Large intestine (tissue), 3 donors: ENCODE results near the gene SHROOM4. TPM values are rescaled to one million over a fixed set of nuclear protein-coding genes. Genes with fewer than 3 reads are reported as not detected.

Source experiments
- DNase-seq, 2 donors: peaks; one replicate each; pipeline versions ENCODE4 v3.0.0 to v3.0.0-alpha.2; 2013
- H3K27ac ChIP-seq: one replicate; pipeline ENCODE4 v1.5.1; 2013; ENCODE audit warnings: low read length
- H3K27me3 ChIP-seq: 2 replicates; pipeline ENCODE4 v1.6.1; 2013; ENCODE audit warnings: low read length; ENCODE audit not compliant: control insufficient read depth, insufficient read depth
- H3K36me3 ChIP-seq: 2 replicates; pipeline ENCODE4 v1.6.1; 2013; ENCODE audit warnings: low read length; ENCODE audit not compliant: control insufficient read depth, insufficient read depth
- H3K4me1 ChIP-seq: one replicate; pipeline ENCODE4 v1.6.1; 2013; ENCODE audit warnings: low read length; ENCODE audit not compliant: control insufficient read depth, insufficient read depth
- H3K4me3 ChIP-seq: one replicate; pipeline ENCODE4 v1.5.1; 2013; ENCODE audit warnings: low read length
- H3K9me3 ChIP-seq: one replicate; pipeline ENCODE4 v1.6.1; 2013; ENCODE audit warnings: mild to moderate bottlenecking, low read depth, low read length, moderate library complexity; ENCODE audit not compliant: control insufficient read depth
- WGBS: methylation state at CpG from one replicate; pipeline ENCODE4 v1.1.5; 2013; ENCODE audit warnings: low lambda C conversion rate; ENCODE audit not compliant: insufficient coverage; 5-methylcytosine and 5-hydroxymethylcytosine counted together
- polyA plus RNA-seq: library from polyadenylated mRNA; unstranded; fragments of 120-200 nt; gene quantifications from one replicate; pipeline ENCODE4 v1.2.1, GENCODE V29; 2013

Gene SHROOM4
- polyA plus RNA-seq, 1 donor: 4.5 TPM

- WGBS: no CpG with 5 or more reads among the region's 1 CpG
Measured at GRCh38 chrX:50780144-50780543, 33.9 kb downstream of the SHROOM4 start.

GRCh38 chrX:50779694-50780093 lies 34.3 kb downstream of the SHROOM4 start:
- H3K9me3 ChIP-seq: no peaks in the 10 kb centered on the region
- no peaks in the 10 kb centered on the region for H3K27me3 ChIP-seq
- H3K4me1 ChIP-seq: peaks cover 3% of the 10 kb centered on the region
- WGBS: no CpG with 5 or more reads among the region's 2 CpGs
- no peaks in the 10 kb centered on the region for H3K36me3 ChIP-seq
- H3K27ac ChIP-seq: no peak overlapping the region
- DNase-seq: no peak
- H3K4me3 ChIP-seq: no peak overlapping the region

More at GRCh38 chrX:50780144-50780543, 33.9 kb downstream of the SHROOM4 start:
- Histone ChIP-seq H3K27me3 (no peaks in the 10 kb centered on the region), H3K4me3 (no peak overlapping the region), H3K4me1 (peaks cover 3% of the 10 kb centered on the region), H3K27ac (no peak overlapping the region), H3K9me3 (no peaks in the 10 kb centered on the region), H3K36me3 (no peaks in the 10 kb centered on the region)
- DNase-seq: no peak

GRCh38 chrX:50778272-50778671 lies 35.7 kb downstream of the SHROOM4 start:
- no CpG with 5 or more reads among the region's 2 CpGs for WGBS
- peaks cover 3% of the 10 kb centered on the region for H3K4me1 ChIP-seq
- peak; percentile 29 to 68 for DNase-seq

GRCh38 chrX:50776248-50776647 lies 37.7 kb downstream of the SHROOM4 start:
- Histone ChIP-seq H3K4me3 (no peak overlapping the region), H3K36me3 (no peaks in the 10 kb centered on the region), H3K9me3 (no peaks in the 10 kb centered on the region), H3K27me3 (no peaks in the 10 kb centered on the region), H3K4me1 (peaks cover 4% of the 10 kb centered on the region), H3K27ac (no peak overlapping the region)
- WGBS: no CpG with 5 or more reads among the region's 2 CpGs
- DNase-seq: no peak

More at GRCh38 chrX:50778272-50778671, 35.7 kb downstream of the SHROOM4 start:
- H3K36me3 ChIP-seq: no peaks in the 10 kb centered on the region
- H3K27ac ChIP-seq: no peak overlapping the region
- H3K27me3 ChIP-seq: no peaks in the 10 kb centered on the region
- H3K9me3 ChIP-seq: no peaks in the 10 kb centered on the region
- H3K4me3 ChIP-seq: no peak overlapping the region

GRCh38 chrX:50771382-50771781 lies 42.6 kb downstream of the SHROOM4 start:
- Histone ChIP-seq H3K27me3 (no peaks in the 10 kb centered on the region), H3K4me1 (peaks cover 22% of the 10 kb centered on the region), H3K9me3 (no peaks in the 10 kb centered on the region), H3K4me3 (no peak overlapping the region), H3K36me3 (no peaks in the 10 kb centered on the region), H3K27ac (peak overlapping the region; percentile 58)
- peak in 1 of 2 donors; percentile 12 for DNase-seq
- WGBS: no CpG with 5 or more reads among the region's 2 CpGs

- peak; percentile 71 to 88 for DNase-seq
- no peaks in the 10 kb centered on the region for H3K36me3 ChIP-seq
- no peak overlapping the region for H3K4me3 ChIP-seq
- WGBS: no CpG with 5 or more reads among the region's 2 CpGs
- no peaks in the 10 kb centered on the region for H3K27me3 ChIP-seq
- peaks cover 22% of the 10 kb centered on the region for H3K4me1 ChIP-seq
- H3K27ac ChIP-seq: peak overlapping the region; percentile 58
- H3K9me3 ChIP-seq: no peaks in the 10 kb centered on the region
Measured at GRCh38 chrX:50770702-50771101, 43.3 kb downstream of the SHROOM4 start.

GRCh38 chrX:50769389-50770063 lies 44.5 kb downstream of the SHROOM4 start:
- no CpG with 5 or more reads among the region's 5 CpGs for WGBS
- Histone ChIP-seq H3K27ac (peak overlapping the region; percentile 51), H3K4me1 (peaks cover 22% of the 10 kb centered on the region), H3K27me3 (no peaks in the 10 kb centered on the region), H3K4me3 (no peak overlapping the region), H3K36me3 (no peaks in the 10 kb centered on the region), H3K9me3 (no peaks in the 10 kb centered on the region)
- peak in 1 of 2 donors; percentile 54 for DNase-seq

- no peaks in the 10 kb centered on the region for H3K27me3 ChIP-seq
- no peaks in the 10 kb centered on the region for H3K36me3 ChIP-seq
- peaks cover 22% of the 10 kb centered on the region for H3K4me1 ChIP-seq
- H3K27ac ChIP-seq: no peak overlapping the region
- DNase-seq: no peak
- no peaks in the 10 kb centered on the region for H3K9me3 ChIP-seq
- no CpG with 5 or more reads among the region's 1 CpG for WGBS
- no peak overlapping the region for H3K4me3 ChIP-seq
Measured at GRCh38 chrX:50768801-50769200, 45.2 kb downstream of the SHROOM4 start.

- Histone ChIP-seq H3K4me3 (no peak overlapping the region), H3K4me1 (peaks cover 18% of the 10 kb centered on the region), H3K36me3 (no peaks in the 10 kb centered on the region), H3K9me3 (no peaks in the 10 kb centered on the region), H3K27me3 (no peaks in the 10 kb centered on the region), H3K27ac (no peak overlapping the region)
- WGBS: no CpG with 5 or more reads among the region's 3 CpGs
- DNase-seq: no peak
Measured at GRCh38 chrX:50765986-50766385, 48.0 kb downstream of the SHROOM4 start.

GRCh38 chrX:50762578-50762977 lies 51.4 kb downstream of the SHROOM4 start:
- H3K27me3 ChIP-seq: no peaks in the 10 kb centered on the region
- H3K4me3 ChIP-seq: no peak overlapping the region
- no peaks in the 10 kb centered on the region for H3K4me1 ChIP-seq
- H3K27ac ChIP-seq: no peak overlapping the region
- DNase-seq: no peak
- H3K36me3 ChIP-seq: no peaks in the 10 kb centered on the region
- H3K9me3 ChIP-seq: no peaks in the 10 kb centered on the region
- whole genome bisulfite sequencing: no CpG with 5 or more reads among the region's 2 CpGs

GRCh38 chrX:50756276-50756675 lies 57.7 kb downstream of the SHROOM4 start:
- WGBS: no CpG with 5 or more reads among the region's 3 CpGs
- no peak overlapping the region for H3K4me3 ChIP-seq
- no peaks in the 10 kb centered on the region for H3K9me3 ChIP-seq
- no peaks in the 10 kb centered on the region for H3K36me3 ChIP-seq
- no peak for DNase-seq
- no peaks in the 10 kb centered on the region for H3K27me3 ChIP-seq
- H3K27ac ChIP-seq: no peak overlapping the region
- H3K4me1 ChIP-seq: no peaks in the 10 kb centered on the region
